ENCODE data around the gene PPP2R5C. TPM values are rescaled to one million over a fixed set of nuclear protein-coding genes. Genes with fewer than 3 reads are reported as not detected.

Gene PPP2R5C
- total RNA-seq, 1 experiment from 2014 or later: 80.3 TPM

DNA sequence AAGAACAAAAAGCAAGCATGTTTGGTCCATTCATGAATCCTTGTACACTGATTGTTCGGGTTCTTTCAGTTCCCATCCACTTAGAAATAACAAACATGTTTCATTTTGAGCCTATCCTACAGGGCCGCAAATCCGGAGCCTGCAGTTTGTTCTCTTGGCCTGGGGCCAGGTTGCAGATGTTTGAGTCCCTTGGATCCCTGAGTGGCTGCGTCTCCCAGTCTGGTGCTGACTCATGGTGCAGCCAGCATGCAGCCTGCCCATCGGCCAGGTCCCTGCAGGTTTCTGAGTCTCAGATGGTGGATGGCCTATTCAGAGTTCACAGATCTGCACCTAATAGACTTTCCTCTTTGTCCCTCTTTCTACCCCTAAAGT is 201.0 kb downstream of the PPP2R5C start:
- ATAC-seq (no peak), DNase-seq (ENCODE audit: low read depth, low spot score) (no peak)
- Histone ChIP-seq H3K27ac (ENCODE audit: low read length) (no peak overlapping the region), H3K36me3 (ENCODE audit: control insufficient read depth, insufficient read depth, low read length) (no peaks in the 10 kb centered on the region; the same call in 1 of the 2 replicates), H3K27me3 (ENCODE audit: control insufficient read depth, insufficient read depth, low read length) (no peaks in the 10 kb centered on the region), H3K9me3 (ENCODE audit: control insufficient read depth, insufficient read depth, low read depth, low read length) (no peaks in the 10 kb centered on the region), H3K4me1 (ENCODE audit: control insufficient read depth, insufficient read depth, low read length) (peaks cover 8% of the 10 kb centered on the region; the same call in 1 of the 2 replicates), H3K4me3 (ENCODE audit: low read depth in 2 of 2, low read length in 2 of 2) (no peak overlapping the region)
- intact Hi-C loops (cut with micrococcal nuclease; ENCODE audit: unreplicated experiment) (loop anchor here (10.0 kb wide), 1 partner anchor 352 kb away; the partner anchor contains the start of gene ZNF839), in situ Hi-C loops (cut with HindIII; ENCODE audit: low pct_unique_long_range_greater_than_20kb, low sequenced_read_pairs) (no loop called here)
- ChIA-PET CTCF (no interaction called here), POLR2A (no interaction called here)
- no TSS peak for BruUV-seq (replicated peaks)
- TF ChIP-seq, protein P1, sequence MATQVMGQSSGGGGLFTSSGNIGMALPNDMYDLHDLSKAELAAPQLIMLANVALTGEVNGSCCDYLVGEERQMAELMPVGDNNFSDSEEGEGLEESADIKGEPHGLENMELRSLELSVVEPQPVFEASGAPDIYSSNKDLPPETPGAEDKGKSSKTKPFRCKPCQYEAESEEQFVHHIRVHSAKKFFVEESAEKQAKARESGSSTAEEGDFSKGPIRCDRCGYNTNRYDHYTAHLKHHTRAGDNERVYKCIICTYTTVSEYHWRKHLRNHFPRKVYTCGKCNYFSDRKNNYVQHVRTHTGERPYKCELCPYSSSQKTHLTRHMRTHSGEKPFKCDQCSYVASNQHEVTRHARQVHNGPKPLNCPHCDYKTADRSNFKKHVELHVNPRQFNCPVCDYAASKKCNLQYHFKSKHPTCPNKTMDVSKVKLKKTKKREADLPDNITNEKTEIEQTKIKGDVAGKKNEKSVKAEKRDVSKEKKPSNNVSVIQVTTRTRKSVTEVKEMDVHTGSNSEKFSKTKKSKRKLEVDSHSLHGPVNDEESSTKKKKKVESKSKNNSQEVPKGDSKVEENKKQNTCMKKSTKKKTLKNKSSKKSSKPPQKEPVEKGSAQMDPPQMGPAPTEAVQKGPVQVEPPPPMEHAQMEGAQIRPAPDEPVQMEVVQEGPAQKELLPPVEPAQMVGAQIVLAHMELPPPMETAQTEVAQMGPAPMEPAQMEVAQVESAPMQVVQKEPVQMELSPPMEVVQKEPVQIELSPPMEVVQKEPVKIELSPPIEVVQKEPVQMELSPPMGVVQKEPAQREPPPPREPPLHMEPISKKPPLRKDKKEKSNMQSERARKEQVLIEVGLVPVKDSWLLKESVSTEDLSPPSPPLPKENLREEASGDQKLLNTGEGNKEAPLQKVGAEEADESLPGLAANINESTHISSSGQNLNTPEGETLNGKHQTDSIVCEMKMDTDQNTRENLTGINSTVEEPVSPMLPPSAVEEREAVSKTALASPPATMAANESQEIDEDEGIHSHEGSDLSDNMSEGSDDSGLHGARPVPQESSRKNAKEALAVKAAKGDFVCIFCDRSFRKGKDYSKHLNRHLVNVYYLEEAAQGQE (IDR thresholded peaks at IDR 0.05; ENCODE audit: insufficient read depth in 1 of 2, low read depth in 2 of 2, low read length in 1 of 2): no peak
- TF ChIP-seq SIN3A (IDR thresholded peaks at IDR 0.05; ENCODE audit: borderline replicate concordance, insufficient read depth, low read depth, low read length) (no peak), POLR2AphosphoS5 (IDR thresholded peaks at IDR 0.05; ENCODE audit: low read depth, low read length) (no peak), TCF7L2 (IDR thresholded peaks at IDR 0.05; ENCODE audit: low read depth, low read length) (no peak)
- TF ChIP-seq, protein P2, sequence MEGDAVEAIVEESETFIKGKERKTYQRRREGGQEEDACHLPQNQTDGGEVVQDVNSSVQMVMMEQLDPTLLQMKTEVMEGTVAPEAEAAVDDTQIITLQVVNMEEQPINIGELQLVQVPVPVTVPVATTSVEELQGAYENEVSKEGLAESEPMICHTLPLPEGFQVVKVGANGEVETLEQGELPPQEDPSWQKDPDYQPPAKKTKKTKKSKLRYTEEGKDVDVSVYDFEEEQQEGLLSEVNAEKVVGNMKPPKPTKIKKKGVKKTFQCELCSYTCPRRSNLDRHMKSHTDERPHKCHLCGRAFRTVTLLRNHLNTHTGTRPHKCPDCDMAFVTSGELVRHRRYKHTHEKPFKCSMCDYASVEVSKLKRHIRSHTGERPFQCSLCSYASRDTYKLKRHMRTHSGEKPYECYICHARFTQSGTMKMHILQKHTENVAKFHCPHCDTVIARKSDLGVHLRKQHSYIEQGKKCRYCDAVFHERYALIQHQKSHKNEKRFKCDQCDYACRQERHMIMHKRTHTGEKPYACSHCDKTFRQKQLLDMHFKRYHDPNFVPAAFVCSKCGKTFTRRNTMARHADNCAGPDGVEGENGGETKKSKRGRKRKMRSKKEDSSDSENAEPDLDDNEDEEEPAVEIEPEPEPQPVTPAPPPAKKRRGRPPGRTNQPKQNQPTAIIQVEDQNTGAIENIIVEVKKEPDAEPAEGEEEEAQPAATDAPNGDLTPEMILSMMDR (IDR thresholded peaks at IDR 0.05): no peak

DNA sequence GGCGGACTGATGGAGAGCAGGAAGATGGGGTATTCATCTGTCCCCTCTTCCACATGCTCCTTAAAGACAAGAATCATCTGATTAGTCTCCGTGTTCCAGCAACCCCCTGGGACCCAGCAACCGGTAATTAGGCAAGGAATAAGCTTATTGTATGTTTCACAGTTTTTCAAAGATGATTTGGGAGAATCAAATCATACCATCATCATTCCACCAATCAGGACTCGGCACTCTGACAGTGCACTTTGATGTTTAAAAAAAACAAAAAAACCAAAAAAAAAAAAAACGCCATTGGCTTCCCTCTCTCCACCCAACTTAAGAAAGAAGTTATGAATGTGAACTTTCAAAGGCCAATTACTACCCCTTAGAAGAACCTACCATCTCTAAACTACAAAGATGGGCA is 201.5 kb downstream of the PPP2R5C start:
- H3K4me1 ChIP-seq (ENCODE audit: control insufficient read depth, insufficient read depth, low read length): peaks cover 9% of the 10 kb centered on the region; the same call in 1 of the 2 replicates
- H3K27ac ChIP-seq (ENCODE audit: low read length): no peak overlapping the region
- POLR2A ChIA-PET: no interaction called here
- BruUV-seq (replicated peaks): no TSS peak
- H3K27me3 ChIP-seq (ENCODE audit: control insufficient read depth, insufficient read depth, low read length): no peaks in the 10 kb centered on the region
- intact Hi-C loops (cut with micrococcal nuclease; ENCODE audit: unreplicated experiment) (loop anchor here (10.0 kb wide), 1 partner anchor 352 kb away; the partner anchor contains the start of gene ZNF839), in situ Hi-C loops (cut with HindIII; ENCODE audit: low pct_unique_long_range_greater_than_20kb, low sequenced_read_pairs) (no loop called here)
- no peak for DNase-seq (ENCODE audit: low read depth, low spot score)
- no peaks in the 10 kb centered on the region; the same call in 1 of the 2 replicates for H3K36me3 ChIP-seq (ENCODE audit: control insufficient read depth, insufficient read depth, low read length)
- CTCF ChIA-PET: interaction anchor here (0.6 kb wide), 1 partner anchor 12 kb away, joined by 6 read pairs; no protein-coding TSS in a partner anchor
- TF ChIP-seq TCF7L2 (IDR thresholded peaks at IDR 0.05; ENCODE audit: low read depth, low read length) (no peak), POLR2AphosphoS5 (IDR thresholded peaks at IDR 0.05; ENCODE audit: low read depth, low read length) (no peak), SIN3A (IDR thresholded peaks at IDR 0.05; ENCODE audit: borderline replicate concordance, insufficient read depth, low read depth, low read length) (no peak)
- TF ChIP-seq, protein P1 (IDR thresholded peaks at IDR 0.05; ENCODE audit: insufficient read depth in 1 of 2, low read depth in 2 of 2, low read length in 1 of 2): no peak
- TF ChIP-seq, protein P2 (IDR thresholded peaks at IDR 0.05): no peak
- no peak for ATAC-seq
- no peak overlapping the region for H3K4me3 ChIP-seq (ENCODE audit: low read depth in 2 of 2, low read length in 2 of 2)
- no peaks in the 10 kb centered on the region for H3K9me3 ChIP-seq (ENCODE audit: control insufficient read depth, insufficient read depth, low read depth, low read length)
